GM21619 (cell line): ENCODE data around the gene EBLN2.
"Not testable (repeated sequence)": the region's sequence is repeated elsewhere in the genome, so short reads cannot be mapped to it uniquely, and the experiment has no call there.

ENCODE experiments used
- ATAC-seq: cut with Tn5 transposase; IDR thresholded peaks from one replicate; pipeline ENCODE4 v1.9.1; 2021; ENCODE audit not compliant: unreplicated experiment

EBLN2 gene

DNA sequence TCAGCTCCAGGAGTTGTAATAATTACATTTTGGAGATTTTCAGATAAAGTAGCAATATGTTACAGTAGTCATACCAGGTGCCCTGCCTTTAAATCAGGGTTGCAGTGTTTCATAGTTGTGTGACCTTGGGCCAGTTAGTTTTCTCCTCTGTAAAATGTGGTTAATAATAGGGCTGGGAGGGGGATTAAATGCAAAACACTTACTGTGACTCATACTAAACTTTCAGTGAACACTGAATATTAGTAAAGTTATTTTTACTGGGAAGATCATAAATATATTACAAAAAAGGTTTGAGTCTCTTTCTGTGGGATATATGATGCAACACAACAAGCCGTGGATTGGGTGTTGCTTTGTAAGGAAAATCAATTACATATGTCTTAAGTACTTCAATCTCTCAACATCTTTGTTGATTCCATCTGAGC is 1.1 kb upstream of the EBLN2 start:
- ATAC-seq = no peak

DNA sequence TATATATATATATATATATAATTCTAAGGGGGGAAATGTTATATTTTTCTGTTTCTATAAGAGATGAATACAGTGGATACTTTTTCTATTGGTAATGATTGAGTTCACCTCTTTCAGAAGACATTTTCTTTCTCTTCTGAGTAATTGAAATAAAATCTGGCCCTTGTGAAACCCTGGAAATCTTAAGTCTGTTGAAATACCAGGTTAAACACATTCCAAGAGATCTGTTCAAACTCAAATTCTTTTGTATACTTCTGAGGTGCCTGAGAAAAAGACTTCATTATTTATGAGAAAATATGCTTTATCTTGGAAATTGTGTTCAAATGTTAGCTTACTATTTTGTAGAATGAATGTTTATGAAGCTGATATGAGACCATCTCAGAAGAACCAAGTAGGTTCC is 4.8 kb downstream of the EBLN2 start:
- ATAC-seq = not testable (repeated sequence)

DNA sequence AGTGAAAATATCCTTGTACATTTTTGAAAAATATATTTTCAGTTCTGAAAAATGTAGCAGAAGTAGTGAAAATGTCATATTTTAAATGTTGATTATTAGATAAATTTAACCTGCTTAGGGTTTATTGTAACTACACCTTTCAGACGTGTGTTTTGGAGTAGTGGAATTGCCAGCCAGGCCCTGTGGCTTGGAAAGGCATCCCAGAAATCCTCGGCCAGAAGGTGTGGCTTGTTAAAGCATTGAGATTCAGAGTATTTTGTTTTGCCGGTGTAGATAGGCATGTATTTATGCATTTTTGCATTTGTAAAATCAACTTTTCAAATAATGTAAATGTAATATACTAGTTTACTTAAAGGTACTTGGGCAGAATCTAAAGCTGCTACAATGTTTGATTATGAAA is 7.0 kb downstream of the EBLN2 start:
- no peak for ATAC-seq

DNA sequence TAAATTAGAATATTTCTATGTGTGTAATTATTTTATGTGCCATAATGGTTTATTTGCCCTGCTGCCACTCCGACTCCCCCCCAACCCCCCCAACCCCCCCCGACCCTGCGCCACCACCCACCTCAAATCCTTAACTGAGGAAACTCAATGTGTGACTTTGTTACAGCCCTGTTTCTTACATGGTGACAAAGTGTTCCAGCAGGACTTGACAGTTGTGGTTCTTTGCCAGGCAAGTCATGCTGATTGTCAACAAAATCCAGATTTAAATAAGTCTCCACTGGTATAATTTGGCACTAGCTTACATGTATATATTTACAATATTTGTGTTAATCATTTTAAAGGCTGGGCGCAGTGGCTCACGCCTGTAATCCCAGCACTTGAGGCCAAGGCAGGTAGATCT is 7.7 kb downstream of the EBLN2 start:
- no peak for ATAC-seq

DNA sequence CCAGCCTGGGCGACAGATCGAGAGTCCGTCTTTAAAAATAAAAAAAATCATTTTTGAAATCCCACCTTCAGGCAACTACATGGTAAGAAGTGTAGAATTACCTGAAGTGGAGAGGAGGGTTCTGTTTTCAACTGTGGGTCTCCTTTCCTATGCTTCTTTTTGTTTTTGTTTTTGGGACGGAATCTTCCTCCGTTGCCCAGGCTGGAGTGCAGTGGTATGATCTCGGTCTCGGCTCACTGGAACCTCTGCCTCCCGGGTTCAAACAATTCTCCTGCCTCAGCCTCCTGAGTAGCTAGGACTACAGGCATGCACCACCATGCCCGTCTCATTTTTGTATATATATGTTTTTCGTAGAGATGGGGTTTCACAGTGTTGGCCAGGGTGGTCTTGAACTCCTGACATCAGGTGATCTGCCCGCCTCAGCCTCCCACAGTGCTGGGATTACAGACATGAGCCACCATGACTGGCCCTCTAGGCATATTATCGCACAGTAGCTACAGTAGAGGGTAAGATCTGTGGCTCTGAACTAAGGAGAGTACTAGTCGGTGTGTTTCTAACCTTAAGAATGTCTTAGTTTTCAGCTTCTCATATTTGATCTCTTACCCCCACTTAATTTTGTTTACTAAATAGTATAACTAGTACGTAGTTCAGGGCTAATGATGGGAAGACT is 8.5 kb downstream of the EBLN2 start:
- ATAC-seq = no peak

DNA sequence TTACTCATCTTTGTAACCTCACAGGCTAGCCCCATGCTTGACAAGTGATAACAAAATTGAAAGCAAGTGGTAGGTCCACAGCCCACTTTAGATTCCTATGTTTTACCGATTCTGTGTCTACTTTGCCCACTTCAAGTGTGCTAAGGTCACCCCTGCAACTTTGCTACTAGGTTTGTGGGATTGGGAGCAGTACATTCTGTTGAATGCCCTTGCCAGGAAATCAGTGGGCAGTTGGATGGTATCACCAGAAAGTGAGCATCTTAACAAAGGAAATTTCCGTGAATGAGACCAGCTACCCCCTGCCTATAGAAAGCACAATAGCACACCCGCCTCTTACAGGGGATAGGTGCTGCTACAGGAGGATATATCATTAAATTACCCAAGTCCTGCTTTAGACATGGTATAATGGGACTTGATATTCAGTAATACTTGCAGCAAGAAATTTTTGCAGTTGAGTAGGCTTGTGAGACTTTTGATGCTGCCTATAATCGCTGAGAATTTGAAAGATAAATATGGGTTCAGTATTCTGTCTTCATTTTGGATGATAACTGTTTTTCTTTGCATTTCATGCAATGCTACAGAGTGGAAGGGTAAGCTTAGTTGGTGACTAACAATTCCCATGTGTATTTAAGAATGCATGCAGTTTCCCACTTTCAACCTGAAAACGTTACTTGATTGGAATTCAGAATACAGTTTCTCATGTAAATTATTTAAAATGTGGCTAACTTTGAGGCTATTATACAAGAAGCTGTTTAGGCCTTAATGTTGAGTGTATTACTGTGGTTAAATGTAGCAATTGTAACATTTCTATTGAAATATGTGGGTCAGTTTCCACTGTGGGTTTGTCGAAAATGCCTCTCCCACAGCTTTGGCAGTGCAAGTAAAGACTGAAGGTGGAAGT is 9.5 kb downstream of the EBLN2 start:
- no peak for ATAC-seq

DNA sequence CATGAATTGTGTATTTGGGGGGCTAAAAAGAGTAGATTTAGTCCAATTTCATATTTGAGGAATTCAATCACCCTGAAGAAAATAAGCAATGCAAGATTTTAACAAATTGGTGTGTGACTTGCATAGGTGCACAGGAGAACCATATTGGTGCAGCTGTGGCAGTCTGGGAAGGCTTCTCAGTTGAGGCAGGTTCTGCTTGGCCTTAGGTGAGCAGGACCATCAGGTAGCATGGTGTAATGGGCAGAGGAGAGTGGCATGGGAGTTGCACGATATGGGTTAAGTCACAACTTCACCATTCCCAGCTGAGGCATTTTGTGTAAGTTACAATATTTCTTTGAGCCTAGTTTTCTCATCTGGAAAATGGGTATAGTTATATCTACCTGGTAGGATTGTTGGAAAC is 10.5 kb downstream of the EBLN2 start:
- ATAC-seq = no peak

DNA sequence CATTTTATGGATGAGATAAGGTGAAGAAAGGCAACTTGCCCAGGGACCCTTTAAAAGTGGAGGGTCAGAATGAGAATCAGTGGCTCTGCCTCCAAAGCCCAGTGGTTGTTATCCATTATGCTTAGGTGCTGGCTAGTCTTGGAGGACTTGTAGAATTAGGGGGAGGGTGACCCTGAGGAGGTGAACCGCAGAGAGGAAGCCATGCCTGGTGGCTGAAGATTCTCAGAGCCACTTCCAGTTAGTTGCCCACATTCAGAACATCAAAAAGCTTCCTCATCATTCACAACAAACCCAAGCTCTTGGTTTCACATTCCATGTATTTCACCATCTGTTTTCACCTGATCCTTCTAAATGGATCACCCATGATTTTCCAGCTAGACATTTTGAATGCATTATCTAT is 11.2 kb downstream of the EBLN2 start:
- no peak for ATAC-seq

DNA sequence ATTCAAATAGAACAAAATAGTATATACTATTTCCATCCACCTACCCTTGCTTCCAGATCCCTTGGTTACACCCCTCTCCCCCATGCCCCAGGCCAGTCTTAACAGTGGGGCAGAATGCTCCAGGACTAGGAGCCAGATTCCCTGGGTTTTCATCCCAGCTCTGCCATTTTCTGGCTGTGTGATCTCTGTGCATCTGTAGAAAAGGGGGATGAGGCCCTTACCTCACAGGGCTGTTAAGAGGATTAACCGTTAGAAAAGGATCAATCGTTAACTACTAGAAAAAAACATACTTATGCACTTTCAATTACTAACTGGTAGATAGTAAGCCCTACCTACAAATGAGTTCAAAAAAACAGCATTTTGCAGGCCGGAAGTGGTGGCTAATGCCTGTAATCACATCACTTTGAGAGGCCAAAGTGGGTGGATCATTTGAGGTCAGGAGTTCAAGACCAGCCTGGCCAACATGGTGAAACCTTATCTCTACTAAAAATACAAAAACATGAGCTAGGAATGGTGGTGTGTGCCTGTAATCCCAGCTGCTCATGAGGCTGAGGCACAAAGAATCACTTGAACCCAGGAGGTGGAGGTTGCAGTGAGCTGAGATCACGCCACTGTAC is 11.7 kb downstream of the EBLN2 start:
- ATAC-seq = no peak

DNA sequence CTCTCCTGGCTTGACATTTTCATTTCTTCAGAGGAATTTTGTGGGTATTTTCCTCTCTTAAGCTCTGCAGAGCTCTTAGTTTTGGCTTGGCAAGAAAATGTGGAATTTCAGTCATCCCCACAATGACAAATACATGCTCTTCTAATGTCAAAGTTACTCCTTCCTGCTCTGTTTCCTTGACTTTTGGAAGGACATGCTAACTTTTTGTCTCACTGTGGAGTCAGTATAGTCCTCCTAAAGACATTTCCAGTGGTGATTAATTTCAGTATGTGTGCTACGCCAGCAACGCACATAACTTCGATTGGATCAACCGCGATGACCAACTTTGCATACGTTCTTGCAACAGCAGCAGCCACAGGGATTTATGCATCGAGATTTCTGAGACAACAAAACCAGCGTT is 13.3 kb downstream of the EBLN2 start:
- ATAC-seq = no peak

DNA sequence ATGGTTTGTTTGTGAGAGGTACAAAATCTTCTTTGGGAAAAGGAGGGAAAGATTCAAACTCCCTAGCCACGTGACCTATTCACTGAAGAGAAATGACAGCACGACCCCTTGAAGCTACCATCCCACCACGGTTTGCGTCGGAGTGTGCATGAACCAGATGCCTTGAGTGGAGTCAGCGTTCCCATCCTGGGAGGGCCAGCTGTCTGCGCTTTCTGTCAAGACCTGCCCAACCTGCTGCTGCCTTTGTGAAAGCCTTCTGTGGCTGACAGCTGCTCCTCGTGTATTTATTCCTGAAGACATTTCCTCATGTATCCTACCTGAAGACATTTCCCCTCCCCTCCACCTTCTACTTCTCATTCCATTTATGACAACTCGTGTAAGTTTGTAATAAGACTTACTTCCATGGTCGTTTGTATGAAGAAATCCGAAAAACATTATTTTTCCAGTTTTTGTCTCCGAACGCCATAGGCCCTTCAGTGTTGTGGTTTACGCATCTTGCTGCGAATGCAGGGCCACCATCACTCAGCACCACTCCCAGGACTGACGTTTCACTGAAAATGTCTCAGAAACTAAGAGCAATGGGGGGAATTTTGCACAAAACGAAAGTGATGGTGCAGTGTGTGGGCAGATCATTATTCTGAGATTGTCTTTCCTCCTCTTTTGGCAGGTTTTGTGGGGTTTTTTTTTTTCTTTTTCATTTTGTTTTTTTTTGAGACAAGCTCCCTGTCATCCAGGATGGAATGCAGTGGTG is 18.9 kb downstream of the EBLN2 start:
- no peak for ATAC-seq

DNA sequence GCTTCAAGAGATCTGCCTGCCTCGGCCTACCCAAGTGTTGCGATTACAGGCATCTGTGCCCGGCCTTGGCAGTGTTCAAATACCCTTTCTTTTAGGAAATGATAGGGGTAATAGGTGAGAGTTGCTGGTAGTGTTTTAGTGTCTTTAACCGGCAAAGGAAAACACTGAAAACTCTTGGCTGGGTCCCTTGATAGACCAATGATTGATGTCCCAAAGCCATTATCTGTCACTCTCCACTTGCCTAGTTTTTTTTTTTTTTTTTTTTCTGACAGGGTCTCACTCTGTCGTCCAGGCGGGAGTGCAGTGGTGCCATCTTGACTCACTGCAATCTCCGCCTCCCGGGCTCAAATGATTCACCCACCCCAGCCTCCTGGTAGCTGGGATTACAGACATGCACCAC is 19.7 kb downstream of the EBLN2 start:
- ATAC-seq = no peak

DNA sequence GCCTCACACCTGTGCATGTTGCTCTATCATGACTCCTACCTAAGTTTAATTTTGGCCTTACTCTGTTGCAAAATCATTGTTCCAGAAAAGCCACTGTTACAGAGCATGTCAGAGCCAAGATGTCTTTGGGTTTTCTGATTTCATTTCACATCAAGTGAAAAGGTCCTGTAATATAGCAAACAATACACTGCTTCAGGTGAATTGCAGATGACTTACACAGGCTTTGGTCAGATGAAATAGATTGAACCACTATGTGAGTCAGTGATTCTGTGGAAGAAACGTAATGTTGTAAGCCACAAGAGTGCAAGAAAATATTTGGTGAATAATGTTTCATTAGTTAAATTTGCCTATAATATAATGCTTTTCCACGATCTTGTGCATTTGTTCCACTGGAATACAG is 22.7 kb downstream of the EBLN2 start:
- no peak for ATAC-seq

DNA sequence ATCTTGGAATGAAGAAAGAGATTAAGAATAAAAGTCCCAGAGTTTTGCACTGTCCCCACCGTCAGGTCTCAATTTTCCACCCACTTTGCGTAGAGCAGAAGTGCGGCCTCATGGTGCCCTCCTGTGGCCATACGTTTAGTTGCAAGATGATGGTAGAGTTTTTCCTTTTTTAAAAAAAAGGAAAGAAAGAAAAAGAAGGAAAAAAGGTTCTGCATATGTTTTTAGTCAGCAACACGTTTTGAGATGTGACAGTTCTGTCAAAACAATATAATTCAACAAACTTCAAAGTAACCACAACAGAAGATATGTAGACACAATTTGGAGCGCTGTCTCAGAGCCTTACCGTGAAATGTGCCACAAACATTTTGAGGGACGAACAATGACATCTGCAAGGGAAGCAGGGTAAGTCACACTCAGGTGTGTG is 24.6 kb downstream of the EBLN2 start:
- ATAC-seq = no peak

DNA sequence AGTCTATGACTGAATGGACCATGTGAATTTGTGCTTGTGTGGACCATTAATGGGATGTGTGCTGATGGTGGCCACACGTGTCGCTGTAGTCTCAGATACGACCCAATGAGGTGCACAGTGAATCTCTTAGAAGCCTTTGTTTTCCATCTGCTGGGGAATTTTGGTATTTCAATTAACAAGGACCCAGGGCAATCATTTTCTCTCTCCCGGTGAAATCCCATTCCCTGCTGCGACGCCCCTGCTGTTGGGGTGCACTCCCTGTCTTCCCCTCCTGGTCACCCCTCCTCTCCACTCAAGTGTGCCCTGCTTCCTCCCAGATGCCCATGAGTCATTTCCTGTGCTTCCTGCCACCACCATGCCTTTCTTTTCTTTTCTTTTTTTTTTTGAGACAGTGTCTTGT is 32.7 kb downstream of the EBLN2 start:
- no peak for ATAC-seq

DNA sequence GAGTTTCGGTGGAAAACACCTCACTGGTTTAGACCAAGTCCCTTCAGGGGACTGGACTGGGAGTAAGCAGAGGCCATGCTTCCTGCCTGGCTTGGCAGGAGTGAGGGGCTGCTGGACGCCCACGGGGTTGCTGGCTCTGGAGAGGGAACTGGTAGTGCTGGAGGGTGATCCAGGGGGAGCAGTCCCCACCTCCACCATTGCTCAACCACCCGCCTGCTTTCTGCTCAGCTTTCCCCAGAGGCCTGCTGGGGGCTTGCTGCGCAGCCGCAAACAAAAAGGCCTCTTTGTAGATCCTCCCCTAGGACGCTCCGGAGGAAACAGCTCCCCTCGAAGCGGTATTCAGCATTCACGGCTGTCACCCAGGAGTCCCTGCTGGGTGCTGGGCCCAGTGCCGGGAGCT is 33.5 kb downstream of the EBLN2 start:
- no peak for ATAC-seq

DNA sequence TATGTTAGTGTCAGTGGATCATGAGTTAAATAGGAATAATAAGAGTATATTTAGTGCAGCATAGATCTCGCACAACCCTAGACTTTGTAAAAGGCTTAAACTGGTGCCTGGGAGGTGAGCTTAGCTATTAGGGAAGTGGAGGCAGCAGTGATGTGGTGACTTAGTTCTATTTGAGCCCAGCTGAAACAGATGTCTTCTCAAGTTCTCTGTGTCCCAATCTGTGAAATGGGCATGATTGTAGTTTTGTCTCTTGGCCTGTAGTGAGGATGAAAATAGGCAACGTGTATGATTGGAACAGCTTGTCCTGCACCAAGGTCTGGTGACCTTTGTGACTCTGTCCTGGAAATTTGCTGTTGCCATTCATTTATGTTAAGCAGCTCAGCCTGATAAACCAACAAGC is 34.7 kb downstream of the EBLN2 start:
- ATAC-seq = no peak

DNA sequence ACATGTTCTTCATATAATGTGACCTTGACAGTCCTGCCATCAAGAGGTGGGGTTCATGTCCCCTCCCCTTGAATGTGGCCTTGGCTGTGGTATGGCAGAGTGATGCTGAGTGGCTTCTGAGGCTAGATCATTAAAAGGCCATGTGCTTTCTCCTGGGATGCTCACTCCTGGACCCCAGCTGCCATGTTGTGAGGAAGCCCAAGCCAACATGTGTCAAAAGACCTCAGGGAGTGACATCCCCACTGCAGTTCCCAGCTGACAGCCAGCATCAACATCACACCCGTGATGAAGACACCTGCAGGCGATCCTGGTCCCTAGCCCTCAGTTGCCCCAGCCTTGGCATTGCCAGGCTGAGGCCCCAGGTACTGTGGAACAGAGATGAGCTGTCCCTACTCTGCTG is 36.6 kb downstream of the EBLN2 start:
- no peak for ATAC-seq

DNA sequence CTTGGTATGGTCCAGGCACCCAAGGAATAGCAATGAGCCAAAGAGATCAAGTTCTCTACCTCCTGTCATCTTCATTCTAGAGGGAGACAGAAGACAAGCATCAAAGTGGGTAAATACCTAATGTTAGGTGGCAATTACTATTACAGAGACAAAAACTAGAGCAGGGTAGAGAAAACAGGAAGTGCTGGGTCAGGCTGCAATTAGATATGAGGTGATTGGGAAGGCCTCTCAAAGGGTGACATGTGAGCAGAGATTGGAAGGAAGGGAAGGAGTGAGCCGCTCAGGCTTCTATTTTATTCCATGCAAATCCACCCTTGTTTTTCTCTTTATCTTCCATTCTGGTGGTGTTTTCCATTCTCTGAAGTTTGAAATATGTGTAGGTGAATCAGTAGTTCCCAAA is 37.4 kb downstream of the EBLN2 start:
- no peak for ATAC-seq

DNA sequence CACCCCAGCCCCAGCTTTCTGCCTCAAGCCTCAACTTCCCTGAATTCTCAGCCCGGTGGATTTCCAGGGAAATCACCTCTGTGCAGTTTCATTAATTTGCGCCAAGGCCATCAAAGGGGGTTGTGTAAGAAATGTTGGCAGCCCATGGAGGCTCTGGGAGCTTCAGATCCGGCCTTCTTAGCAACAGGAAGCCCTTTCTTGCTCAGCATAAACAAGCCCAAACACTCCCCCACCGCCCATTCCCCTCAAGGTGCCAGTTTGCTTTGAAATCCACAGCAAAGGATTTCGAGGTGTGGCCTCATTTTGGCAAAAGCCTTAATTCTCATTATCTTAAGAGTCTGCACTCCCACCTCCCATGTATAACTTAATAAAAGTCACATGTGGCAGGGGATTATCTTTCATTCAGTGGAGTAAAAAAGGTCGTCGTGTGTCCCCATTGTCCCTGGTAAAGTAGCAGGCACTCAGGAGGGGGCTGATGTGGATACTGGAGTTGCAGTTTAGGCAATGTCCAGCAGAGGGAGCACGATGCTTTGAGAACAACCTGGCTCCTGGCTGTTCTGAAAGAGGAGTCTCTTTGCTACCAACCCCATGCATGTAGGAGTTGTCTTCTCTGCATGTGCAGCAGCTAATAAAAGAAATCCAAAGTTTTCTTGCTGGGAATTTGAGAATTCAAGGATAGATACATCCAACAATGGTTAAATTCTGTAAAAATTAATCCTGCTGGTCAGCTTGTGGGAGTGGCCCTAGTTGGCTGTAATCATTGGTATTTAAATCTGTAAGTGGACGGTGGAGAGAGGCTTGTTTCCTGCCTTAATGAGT is 39.5 kb downstream of the EBLN2 start:
- ATAC-seq = peak; percentile 87

DNA sequence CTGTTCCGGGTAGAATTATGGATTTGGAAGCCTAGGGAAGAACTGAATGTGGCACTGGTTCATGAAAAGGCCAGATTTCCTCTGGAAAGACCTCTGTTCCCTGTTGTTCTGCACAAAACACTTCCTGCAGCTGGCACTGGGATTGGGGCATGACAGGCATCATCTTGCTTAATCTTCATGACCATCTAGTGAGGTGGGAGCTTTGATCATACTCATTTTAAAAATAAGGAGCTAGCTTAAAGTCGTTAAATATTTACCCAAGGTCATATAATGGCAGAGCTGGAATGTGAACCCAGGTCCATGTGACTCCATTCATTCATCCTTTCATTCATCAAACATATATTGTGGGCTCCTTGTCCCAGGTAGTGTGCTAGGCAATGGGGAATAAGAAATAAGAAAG is 40.4 kb downstream of the EBLN2 start:
- ATAC-seq = no peak
